ENCODE measurements around the gene AP2A1. TPM values are rescaled to one million over a fixed set of nuclear protein-coding genes. Genes with fewer than 3 reads are reported as not detected.

Gene AP2A1
- total and polyA plus RNA-seq, 9 of the 15 experiments (the other 6 are each of a cell fraction or from before 2014, with no cell fraction given): 0.55 to 150 (median 31.9) TPM

GRCh38 chr19:49827034-49827433 is 60.2 kb downstream of the AP2A1 start:
- DNase-seq (ENCODE audit: extremely low read depth in 1 of 4, low spot score in 3 of 4): no peak

More at GRCh38 chr19:49827034-49827433, 60.2 kb downstream of the AP2A1 start:
- H3K79me2 ChIP-seq (ENCODE audit: control insufficient read depth, insufficient read depth, low read length): peaks cover 22% of the 10 kb centered on the region; the same call in 2 of the 3 replicates
- in situ Hi-C loops (cut with MboI): no loop called here
- no peak overlapping the region for H3K4me2 ChIP-seq (ENCODE audit: insufficient read depth, low read length)
- peaks cover 74% of the 10 kb centered on the region for H3K36me3 ChIP-seq (ENCODE audit: control insufficient read depth, insufficient read depth, low read length)
- intact Hi-C loops (cut with micrococcal nuclease): no loop called here
- WGBS (ENCODE audit: insufficient coverage, low coverage, missing lambda C conversion rate): 91% methylated on average over 14 of the region's 14 CpGs
- BruUV-seq (replicated peaks): no TSS peak
- no peaks in the 10 kb centered on the region for H3K9me1 ChIP-seq (ENCODE audit: control insufficient read depth, insufficient read depth, low read length)
- no peak overlapping the region for H2AFZ ChIP-seq (ENCODE audit: low read depth, low read length)
- ChIA-PET POLR2A (interaction anchor here (0.6 to 1.4 kb wide), 2 partner anchors 18 to 98 kb away, joined by 3 to 4 read pairs; no protein-coding TSS in a partner anchor), CTCF (ENCODE audit: low intra/inter-chr PET ratio) (no interaction called here)
- peaks cover 0 to 16% of the 10 kb centered on the region in 2 experiments; a peak in 2 of 5 replicates for H3K4me1 ChIP-seq (replicated peaks in 1 of 2; ENCODE audit: control insufficient read depth in 2 of 2, insufficient read depth in 2 of 2, low read length in 2 of 2)
- H3K9ac ChIP-seq (ENCODE audit: insufficient read depth in 1 of 2, low read depth in 2 of 2, low read length in 2 of 2): peak overlapping the region in 1 of 2 experiments; percentile 65; a peak in 1 of 4 replicates
- 0 out of 2 replicates have a peak, but pooled peaks cover 3% of the 10 kb centered on the region for H4K20me1 ChIP-seq (replicated peaks; ENCODE audit: control insufficient read depth, insufficient read depth, low read length)
- no peak overlapping the region for H3K27ac ChIP-seq (ENCODE audit: extremely low read depth, low read depth, low read length)
- no peak overlapping the region for H3K4me3 ChIP-seq
- no peak for TF ChIP-seq PURB (CRISPR knock-in tag; IDR thresholded peaks at IDR 0.05; ENCODE audit: low read depth)
- TF ChIP-seq, protein P1, sequence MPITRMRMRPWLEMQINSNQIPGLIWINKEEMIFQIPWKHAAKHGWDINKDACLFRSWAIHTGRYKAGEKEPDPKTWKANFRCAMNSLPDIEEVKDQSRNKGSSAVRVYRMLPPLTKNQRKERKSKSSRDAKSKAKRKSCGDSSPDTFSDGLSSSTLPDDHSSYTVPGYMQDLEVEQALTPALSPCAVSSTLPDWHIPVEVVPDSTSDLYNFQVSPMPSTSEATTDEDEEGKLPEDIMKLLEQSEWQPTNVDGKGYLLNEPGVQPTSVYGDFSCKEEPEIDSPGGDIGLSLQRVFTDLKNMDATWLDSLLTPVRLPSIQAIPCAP (CRISPR knock-in tag; IDR thresholded peaks at IDR 0.05; ENCODE audit: borderline replicate concordance): no peak
- no peak for TF ChIP-seq NCOR1 (IDR thresholded peaks at IDR 0.05)
- TF ChIP-seq, protein P2, sequence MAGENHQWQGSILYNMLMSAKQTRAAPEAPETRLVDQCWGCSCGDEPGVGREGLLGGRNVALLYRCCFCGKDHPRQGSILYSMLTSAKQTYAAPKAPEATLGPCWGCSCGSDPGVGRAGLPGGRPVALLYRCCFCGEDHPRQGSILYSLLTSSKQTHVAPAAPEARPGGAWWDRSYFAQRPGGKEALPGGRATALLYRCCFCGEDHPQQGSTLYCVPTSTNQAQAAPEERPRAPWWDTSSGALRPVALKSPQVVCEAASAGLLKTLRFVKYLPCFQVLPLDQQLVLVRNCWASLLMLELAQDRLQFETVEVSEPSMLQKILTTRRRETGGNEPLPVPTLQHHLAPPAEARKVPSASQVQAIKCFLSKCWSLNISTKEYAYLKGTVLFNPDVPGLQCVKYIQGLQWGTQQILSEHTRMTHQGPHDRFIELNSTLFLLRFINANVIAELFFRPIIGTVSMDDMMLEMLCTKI (IDR thresholded peaks at IDR 0.05; ENCODE audit: partially characterized antibody): no peak
- TF ChIP-seq MBD2 (IDR thresholded peaks at IDR 0.05; ENCODE audit: borderline replicate concordance, low read depth): no peak
- TF ChIP-seq, protein P3, sequence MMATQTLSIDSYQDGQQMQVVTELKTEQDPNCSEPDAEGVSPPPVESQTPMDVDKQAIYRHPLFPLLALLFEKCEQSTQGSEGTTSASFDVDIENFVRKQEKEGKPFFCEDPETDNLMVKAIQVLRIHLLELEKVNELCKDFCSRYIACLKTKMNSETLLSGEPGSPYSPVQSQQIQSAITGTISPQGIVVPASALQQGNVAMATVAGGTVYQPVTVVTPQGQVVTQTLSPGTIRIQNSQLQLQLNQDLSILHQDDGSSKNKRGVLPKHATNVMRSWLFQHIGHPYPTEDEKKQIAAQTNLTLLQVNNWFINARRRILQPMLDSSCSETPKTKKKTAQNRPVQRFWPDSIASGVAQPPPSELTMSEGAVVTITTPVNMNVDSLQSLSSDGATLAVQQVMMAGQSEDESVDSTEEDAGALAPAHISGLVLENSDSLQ (IDR thresholded peaks at IDR 0.05): no peak
- H3K27me3 ChIP-seq (ENCODE audit: control insufficient read depth in 2 of 2, insufficient read depth in 2 of 2, low read length in 2 of 2): no peaks in the 10 kb centered on the region
- H3K9me3 ChIP-seq (replicated peaks; ENCODE audit: control insufficient read depth, insufficient read depth, low read depth, low read length): no peaks in the 10 kb centered on the region
- no peak for FAIRE-seq
- no peak for ATAC-seq
